Islet of Langerhans (tissue), 1 donor: ENCODE data around the gene NFATC4.
"Not testable (repeated sequence)": the region's sequence is repeated elsewhere in the genome, so short reads cannot be mapped to it uniquely, and the experiment has no call there.

ENCODE experiments used
- FAIRE-seq: peaks from one replicate; lab custom pipeline; 2011; peaks lifted over from hg19 to GRCh38; lab: Jason Lieb, UNC

NFATC4 gene

GRCh38 chr14:24368212-24368561 is 203 bp downstream of the NFATC4 start:
- no peak for FAIRE-seq

GRCh38 chr14:24368562-24369252 is 723 bp downstream of the NFATC4 start:
- no peak for FAIRE-seq

- no peak for FAIRE-seq
These were observed 1.5 kb downstream of the NFATC4 start for GRCh38 chr14:24369463-24369862.

GRCh38 chr14:24369907-24370687 is 2.1 kb downstream of the NFATC4 start:
- no peak for FAIRE-seq

GRCh38 chr14:24370748-24371147 is 2.8 kb downstream of the NFATC4 start:
- FAIRE-seq: no peak

GRCh38 chr14:24371605-24372004 is 3.6 kb downstream of the NFATC4 start:
- not testable (repeated sequence) for FAIRE-seq

GRCh38 chr14:24372701-24373416 is 4.9 kb downstream of the NFATC4 start:
- FAIRE-seq: no peak

GRCh38 chr14:24376448-24377070 is 8.6 kb downstream of the NFATC4 start:
- no peak for FAIRE-seq

GRCh38 chr14:24377126-24377525 is 9.1 kb downstream of the NFATC4 start:
- FAIRE-seq: no peak

- no peak for FAIRE-seq
These were observed 9.7 kb downstream of the NFATC4 start for GRCh38 chr14:24377657-24378056.

- no peak for FAIRE-seq
These were observed 10.3 kb downstream of the NFATC4 start for GRCh38 chr14:24378327-24378726.

- no peak for FAIRE-seq
These were observed 11.3 kb downstream of the NFATC4 start for GRCh38 chr14:24378981-24379906.

- no peak for FAIRE-seq
These were observed 12.1 kb downstream of the NFATC4 start for GRCh38 chr14:24379907-24380730.

- FAIRE-seq: no peak
These were observed 13.5 kb downstream of the NFATC4 start for GRCh38 chr14:24381363-24382063.

- no peak for FAIRE-seq
These were observed 14.0 kb downstream of the NFATC4 start for GRCh38 chr14:24382064-24382371.

GRCh38 chr14:24384169-24384568 is 16.2 kb downstream of the NFATC4 start:
- no peak for FAIRE-seq

GRCh38 chr14:24385524-24385923 is 17.5 kb downstream of the NFATC4 start:
- no peak for FAIRE-seq

GRCh38 chr14:24387009-24387345 is 19.0 kb downstream of the NFATC4 start:
- no peak for FAIRE-seq

- not testable (repeated sequence) for FAIRE-seq
These were observed 19.6 kb downstream of the NFATC4 start for GRCh38 chr14:24387579-24387978.

GRCh38 chr14:24388474-24389179 is 20.6 kb downstream of the NFATC4 start:
- no peak for FAIRE-seq
